NCI-H510A (cell line): ENCODE results near the gene METTL15.
"Not testable (repeated sequence)": the region's sequence is repeated elsewhere in the genome, so short reads cannot be mapped to it uniquely, and the experiment has no call there.

Experiments used
- DNase-seq: peaks from one replicate; lab custom pipeline; 2025; lab: John Stamatoyannopoulos, UW

Gene METTL15

GRCh38 chr11:28110821-28111200 is 2.6 kb downstream of the METTL15 start:
- DNase-seq, result no peak

- DNase-seq, result no peak
Observed at GRCh38 chr11:28114116-28114515, 5.9 kb downstream of the METTL15 start.

- no peak for DNase-seq
Observed at GRCh38 chr11:28114731-28115130, 6.5 kb downstream of the METTL15 start.

GRCh38 chr11:28117712-28118111 is 9.5 kb downstream of the METTL15 start:
- DNase-seq, result no peak

DNA sequence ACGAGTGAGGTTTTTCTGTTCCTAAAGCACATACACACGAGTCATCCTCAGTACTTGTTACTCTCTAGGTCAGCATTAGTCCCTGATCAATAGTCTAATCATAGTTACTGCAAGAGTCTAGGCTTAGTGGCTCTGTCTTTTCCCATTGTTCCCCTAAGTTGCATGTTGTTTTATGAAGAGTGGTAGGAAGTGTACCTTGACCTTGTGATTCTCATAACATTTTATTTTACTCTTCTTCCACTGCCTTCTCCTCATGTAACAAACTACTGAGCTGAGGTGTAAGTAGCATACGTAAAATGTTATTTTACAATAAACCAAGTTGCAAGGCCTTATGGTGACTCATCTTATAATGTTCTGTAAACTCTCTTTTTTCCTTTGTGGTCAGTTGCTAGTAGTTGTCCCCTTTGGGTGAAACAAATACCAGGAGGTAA is 15.0 kb downstream of the METTL15 start:
- DNase-seq, result no peak

DNA sequence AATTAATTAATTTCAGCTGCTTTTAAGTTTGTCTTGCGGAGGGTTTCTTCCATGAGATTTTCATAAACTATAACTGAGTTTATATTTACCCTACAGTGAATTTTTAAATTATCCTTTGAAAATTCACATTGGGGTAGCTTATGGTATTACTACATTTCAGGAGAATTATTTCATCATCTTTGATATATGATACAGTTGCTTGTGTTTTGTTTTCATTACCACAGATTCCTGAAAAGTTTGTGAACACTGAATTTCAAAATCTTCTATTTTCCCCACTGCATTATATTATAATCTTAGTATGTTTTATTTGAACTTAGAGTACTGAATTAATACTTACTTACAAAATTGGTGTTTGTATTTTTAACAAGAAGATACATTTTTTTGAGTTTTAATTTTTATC is 24.4 kb downstream of the METTL15 start:
- no peak for DNase-seq

GRCh38 chr11:28133146-28133545 is 25.0 kb downstream of the METTL15 start:
- no peak for DNase-seq

- DNase-seq, result not testable (repeated sequence)
Observed at GRCh38 chr11:28136157-28136556, 28.0 kb downstream of the METTL15 start.

- DNase-seq, result no peak
Observed at GRCh38 chr11:28137366-28137765, 29.2 kb downstream of the METTL15 start.

DNA sequence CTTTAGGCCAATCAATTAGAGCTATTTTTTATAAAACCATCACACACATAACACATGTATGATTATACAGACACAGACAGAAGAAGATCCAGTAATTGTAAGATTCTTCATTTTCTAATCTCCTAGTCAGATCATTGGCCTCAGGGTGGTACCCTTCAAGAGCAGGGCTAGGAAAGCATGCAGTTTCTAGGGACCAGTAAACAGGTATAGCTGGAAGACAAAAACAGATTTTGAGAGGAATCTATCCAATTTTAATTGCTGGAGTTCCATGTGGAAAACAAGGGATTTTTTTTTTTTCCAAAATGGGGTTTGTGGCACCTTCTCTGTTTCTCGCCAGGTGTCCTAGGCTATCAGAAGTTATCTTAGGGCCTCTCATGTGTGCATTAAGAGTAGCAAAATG is 29.6 kb downstream of the METTL15 start:
- no peak for DNase-seq

GRCh38 chr11:28139841-28140415 is 31.7 kb downstream of the METTL15 start:
- DNase-seq, result no peak

- DNase-seq, result no peak
Observed at GRCh38 chr11:28140689-28141455, 32.7 kb downstream of the METTL15 start.

DNA sequence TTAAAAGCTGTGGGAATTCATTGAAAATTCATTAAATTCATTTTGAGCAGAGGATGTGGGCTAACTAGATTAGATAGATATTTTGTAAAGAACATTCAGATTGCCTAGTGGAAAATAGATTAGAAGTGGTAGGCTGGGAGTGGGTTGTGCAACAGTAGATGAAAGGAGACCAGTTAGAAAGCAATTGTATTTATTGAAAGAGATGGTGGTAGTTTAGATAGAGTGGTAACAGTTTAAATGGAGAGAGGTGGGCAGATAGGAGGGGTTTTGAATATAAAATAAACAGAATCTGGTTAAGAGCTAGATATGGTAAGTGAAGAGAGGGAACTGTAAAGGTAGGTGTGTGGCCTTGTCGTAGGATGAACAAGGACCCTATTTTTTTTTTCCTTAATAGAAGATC is 34.5 kb downstream of the METTL15 start:
- DNase-seq, result no peak

- no peak for DNase-seq
Observed at GRCh38 chr11:28144808-28145207, 36.6 kb downstream of the METTL15 start.

DNA sequence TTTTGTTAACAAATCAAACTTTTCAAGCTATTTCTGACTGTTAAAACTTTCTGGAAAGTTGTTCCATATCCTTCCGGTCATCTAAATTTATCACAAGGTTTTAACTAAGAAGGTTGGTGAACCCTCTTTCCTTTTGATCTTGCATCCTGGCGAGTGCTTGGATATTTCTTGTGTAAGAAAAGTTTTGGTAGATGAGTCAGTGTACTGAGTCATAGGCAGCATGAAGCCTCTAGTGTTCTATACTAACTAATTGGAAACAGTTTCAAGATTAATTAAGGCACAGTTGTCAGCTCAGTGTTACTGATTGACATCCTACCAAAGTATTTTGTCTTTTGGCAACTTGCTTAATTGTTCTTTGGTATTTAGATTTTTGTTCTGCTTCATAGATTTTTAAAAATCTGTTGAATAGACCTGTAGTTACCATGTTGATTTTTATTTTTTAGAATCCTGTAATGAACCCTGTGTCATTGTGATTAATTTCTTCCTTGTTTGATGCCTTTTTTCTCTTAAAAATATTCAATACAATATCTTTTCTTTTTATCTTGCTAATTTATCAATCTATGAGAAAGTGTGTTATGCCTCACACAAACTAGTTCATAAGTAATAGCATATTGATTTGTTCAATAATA is 38.0 kb downstream of the METTL15 start:
- no peak for DNase-seq

GRCh38 chr11:28152743-28153142 is 44.6 kb downstream of the METTL15 start:
- no peak for DNase-seq

DNA sequence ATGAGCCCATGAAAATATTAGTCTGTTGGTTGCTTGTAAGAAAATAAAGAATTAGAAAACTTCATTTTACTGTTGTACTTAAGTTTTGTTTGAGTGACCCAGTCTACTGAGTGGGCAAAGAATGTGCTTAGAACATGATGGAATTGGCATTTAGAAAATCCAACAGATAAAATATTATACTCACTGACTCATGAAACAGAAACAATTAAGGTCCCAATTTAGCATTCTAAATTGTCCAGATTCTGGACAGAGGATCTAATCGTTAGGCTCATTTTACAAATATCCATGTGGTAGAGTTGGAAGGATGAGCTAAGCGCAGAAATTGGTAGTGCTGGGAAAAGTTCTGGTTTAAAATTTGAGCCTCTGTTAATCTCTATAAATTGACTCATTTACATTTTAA is 45.4 kb downstream of the METTL15 start:
- no peak for DNase-seq

DNA sequence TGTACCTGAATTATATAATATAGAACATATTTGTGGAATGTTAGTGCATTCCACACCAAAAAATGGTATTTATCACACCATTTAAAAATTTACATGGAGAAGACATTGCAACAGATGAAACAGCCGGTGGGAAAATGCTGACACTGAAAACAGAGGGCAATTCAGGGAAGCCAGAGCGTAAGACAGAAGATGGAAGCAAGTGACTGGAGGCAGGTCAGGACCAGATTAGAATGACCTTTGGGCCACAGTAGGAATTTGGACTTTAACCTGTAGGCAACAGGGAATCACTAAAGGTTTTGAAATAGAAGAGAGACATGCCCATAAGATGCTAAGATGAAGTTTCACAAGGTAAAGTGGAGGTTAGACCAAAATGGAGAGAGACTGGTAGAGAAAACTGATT is 60.5 kb downstream of the METTL15 start:
- no peak for DNase-seq

- DNase-seq, result no peak
Observed at GRCh38 chr11:28169816-28170215, 61.6 kb downstream of the METTL15 start.

DNA sequence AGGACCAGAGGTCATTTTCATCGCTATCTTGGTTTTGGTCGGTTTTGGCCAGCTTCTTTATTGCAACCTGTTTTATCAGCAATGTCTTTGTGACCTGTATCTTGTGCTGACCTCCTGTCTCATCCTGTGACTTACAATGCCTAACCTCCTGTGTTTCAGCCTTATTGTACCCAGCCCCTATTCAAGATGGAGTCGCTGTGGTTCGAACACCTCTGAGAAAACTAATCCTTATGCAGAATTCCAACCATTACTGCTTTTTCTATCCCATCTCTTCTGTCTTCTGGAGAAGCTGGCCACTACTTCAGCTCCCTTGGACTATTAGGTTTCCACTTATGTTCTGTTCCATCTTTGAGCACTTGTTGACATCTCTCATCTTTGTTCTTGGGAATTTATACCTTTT is 62.6 kb downstream of the METTL15 start:
- no peak for DNase-seq

DNA sequence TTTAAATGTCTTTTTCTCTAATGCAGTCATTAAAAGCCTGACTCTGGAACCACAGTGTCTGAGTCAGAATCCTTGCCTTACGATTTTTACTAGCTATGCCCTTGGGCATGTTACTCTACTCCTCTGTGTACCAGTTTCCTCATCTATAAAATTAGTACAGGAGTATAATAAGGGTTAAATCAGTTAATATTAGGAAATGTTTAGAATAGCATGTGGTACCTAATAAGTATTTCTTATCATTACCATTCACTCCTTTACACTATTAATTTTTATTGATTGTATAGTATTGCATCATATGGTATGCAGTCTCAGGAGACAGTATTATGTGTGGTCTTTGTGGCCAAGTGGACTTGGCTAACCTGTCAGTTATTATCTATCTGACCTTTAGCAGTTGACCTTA is 68.2 kb downstream of the METTL15 start:
- no peak for DNase-seq

DNA sequence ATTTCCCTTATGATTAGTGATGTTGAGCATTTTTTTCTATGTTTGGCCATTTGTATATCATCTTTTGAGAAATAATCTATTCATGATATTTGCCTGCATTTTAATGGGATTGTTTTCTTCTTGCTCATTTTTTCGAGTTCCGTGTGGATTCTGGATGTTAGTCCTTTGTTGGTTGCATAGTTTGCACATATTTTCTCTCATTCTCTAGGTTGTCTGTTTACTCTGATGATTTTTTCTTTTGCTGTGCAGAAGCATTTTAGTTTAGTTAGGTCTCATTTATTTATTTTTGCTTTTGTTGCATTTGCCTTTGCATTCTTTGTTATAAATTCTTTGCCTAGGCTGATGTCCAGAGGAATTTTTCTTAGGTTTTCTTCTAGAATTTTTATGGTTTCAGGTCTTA is 87.3 kb downstream of the METTL15 start:
- no peak for DNase-seq

- no peak for DNase-seq
Observed at GRCh38 chr11:28209906-28210305, 101.7 kb downstream of the METTL15 start.
